ENCODE data around the gene D2HGDH.

The D2HGDH gene

DNA sequence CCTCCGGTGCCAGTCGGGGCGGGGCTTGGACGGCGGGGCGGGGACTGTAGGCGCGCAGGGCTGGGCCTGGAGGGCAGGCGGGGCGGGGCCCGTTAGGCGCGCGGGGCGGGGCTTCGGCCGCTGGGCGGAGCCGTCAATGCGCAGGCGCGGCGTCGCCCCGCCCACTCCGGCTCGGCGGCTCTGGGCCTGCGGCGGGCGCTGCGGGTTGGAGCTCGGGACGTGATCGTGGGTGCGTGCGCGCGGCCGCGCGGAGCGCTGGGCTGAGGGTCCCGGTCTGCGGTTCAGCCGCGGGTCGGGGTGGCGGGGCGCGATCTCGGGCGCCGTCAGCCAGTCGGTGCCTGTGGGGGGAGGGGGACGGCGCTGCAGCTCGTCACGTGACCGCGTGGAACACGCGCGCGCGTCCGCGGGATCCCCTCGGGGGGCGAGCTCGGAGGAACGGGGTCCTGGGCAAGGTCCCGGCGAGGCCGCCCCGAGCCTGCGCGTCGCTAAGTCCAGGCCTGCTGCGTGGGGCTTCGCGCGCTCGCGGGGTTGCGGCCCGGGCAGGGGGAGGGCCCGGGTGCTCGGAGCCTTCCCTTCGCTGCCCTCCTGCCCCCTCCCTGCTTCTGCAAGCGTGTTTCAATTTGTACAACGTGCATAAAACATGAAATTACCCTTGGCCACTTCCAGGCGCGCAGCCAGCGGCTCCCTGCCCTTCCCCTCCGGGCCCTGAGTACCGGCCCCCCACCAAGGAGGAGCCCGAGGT lies at the start of gene D2HGDH:
D2HGDH (plus strand) TSS at position 164 of the 742 bp plus-strand sequence. CDS start 595 bp downstream, outside the sequence.
- DNase-seq, result peak; percentile 90

DNA sequence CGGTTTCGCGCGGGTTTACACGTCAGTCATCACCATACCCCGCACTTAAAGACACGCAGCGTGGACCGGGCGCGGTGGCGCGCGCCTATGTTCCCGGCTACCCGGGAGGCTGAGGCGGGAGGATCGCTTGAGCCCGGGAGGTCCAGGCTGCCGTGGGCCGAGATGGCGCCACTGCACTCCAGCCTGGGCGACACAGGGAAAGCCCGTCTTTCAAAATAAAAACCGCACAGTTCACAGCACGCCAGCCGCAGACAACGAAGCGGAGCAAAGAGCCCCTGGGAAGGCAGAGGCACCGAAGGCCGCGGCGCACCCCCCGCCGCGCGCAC lies 48.1 kb upstream of the D2HGDH start:
- DNase-seq, result no peak

- DNase-seq, result peak; percentile 97
These were observed 47.6 kb upstream of the D2HGDH start, which contains the start of gene DTYMK for GRCh38 chr2:241686650-241687425. TSS of gene DTYMK (minus strand) at chr2:241686815. CDS start at chr2:241686783, 32 bp downstream.

DNA sequence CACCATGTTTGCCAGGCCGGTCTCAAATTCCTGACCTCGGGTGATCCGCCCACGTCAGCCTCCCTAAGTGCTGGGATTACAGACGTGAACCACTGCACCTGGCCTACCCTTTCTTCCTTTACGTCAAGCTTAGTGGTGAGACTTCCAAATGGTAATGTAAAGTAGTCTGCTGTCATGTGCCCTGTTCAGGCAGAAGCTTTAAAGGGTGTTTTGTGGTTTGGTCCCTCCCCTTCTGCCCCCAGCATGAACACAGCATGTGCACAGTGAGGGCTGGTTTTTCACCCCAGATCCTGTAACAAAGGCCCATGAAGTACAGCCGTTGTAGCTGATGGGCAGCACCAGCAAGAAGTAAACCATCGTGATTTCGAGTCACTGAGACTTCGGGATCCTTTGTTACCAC lies 45.1 kb upstream of the D2HGDH start:
- no peak for DNase-seq

DNA sequence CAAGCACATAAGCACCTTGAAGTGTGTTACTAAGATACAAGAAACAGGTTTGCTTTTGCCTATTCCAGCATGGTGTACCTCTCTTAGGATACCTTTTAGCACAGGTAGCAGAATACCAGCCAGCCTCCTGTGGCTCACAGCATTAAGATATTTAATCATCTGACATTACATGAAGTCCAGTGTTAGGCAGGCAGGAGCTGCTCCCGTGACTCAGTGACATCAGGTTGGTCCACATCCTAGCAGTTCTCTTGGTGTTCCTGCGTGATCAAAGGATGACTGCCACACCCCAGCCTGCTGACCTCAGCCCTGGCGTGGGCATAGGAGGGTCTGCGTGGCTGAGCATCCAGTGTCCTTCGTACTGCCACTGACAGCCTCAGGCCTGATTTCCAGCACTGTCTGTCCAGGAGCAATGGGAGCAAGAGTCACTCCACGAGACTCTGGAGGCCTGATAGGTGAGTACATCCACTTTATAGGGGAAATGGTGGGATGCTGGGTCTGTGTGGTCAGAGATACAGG lies 44.2 kb upstream of the D2HGDH start:
- no peak for DNase-seq

DNA sequence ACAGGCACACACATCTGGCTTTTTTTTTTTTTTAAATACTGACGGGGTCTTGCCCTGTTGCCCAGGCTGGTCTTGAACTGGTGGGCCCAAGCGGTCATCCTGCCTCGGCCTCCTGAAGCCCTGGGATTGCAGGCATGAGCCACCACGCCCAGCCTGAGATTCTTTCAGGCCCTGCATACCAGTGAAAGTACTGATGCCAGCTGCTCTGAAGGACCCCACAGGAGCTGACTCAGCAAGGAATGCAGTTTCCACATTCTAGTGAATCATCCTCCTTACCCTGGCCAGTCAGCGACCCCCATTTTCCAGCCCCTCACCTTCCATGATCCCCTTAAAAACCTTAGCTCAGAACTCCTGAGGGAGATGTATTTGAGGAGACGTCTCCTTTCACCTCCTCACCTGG lies 42.0 kb upstream of the D2HGDH start:
- no peak for DNase-seq

GRCh38 chr2:241695651-241696050 lies 38.8 kb upstream of the D2HGDH start:
- DNase-seq, result no peak

DNA sequence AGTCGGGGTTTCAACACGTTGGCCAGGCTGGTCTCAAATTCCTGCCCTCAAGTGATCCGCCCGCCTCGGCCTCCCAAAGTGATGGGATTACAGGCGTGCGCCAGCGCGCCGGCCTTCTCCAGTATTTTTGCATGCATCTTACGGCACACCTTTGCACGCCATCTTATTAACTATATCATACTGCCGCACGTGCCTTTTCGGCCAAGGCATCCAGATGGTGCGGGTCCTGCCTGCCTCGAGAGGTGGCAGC lies 33.4 kb upstream of the D2HGDH start:
- DNase-seq, result no peak

DNA sequence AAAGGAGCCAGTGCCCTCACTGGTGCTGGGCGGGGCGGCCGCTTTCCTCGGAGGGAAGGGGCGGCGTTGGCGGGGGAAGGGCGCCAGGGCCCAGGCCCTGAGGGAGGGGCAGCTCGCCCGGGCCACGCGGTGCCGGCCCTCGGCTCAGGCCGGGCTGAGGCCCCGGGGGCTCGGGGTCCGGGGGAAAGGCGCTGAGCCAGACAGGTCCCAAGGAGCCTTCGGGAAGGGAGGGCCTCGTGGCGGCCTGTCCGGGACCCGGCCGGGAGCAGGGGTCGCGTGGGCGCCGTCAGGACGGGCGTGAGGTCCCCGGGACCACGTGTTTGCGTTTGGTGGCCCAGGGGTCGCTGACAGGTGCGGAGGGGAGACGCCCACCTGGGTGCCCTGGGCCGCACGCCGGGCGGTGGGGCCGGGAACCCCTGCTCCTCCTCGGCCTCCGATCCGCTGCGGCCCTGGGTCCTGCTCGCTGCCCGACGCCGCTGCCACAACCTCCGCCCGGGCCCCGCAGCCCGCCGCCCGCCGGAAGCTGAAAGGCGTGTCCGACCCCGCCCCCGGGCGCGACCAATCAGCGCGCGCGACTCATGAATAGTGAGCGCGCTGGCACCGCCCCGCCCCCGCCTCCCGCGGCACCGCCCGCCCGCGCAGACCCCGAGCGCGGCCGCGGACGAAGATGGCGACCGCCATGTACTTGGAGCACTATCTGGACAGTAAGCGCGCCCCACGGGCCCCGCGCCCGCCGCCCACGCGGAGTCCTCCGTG lies 32.9 kb upstream of the D2HGDH start, which contains the start of gene ING5:
ING5 (plus strand) TSS at position 641 of the 756 bp plus-strand sequence; CDS start at position 668, 27 bp downstream.
- peak; percentile 95 for DNase-seq

GRCh38 chr2:241702155-241703031 lies 32.0 kb upstream of the D2HGDH start:
- peak; percentile 86 for DNase-seq

- DNase-seq, result peak; percentile 22
These were observed 31.3 kb upstream of the D2HGDH start for GRCh38 chr2:241703032-241703604.

- DNase-seq, result no peak
These were observed 27.9 kb upstream of the D2HGDH start for GRCh38 chr2:241706537-241706936.

- no peak for DNase-seq
These were observed 25.6 kb upstream of the D2HGDH start for GRCh38 chr2:241708879-241709278.

- DNase-seq, result no peak
These were observed 15.3 kb upstream of the D2HGDH start for GRCh38 chr2:241719093-241719492.

- DNase-seq, result no peak
These were observed 14.3 kb upstream of the D2HGDH start for GRCh38 chr2:241720099-241720498.

DNA sequence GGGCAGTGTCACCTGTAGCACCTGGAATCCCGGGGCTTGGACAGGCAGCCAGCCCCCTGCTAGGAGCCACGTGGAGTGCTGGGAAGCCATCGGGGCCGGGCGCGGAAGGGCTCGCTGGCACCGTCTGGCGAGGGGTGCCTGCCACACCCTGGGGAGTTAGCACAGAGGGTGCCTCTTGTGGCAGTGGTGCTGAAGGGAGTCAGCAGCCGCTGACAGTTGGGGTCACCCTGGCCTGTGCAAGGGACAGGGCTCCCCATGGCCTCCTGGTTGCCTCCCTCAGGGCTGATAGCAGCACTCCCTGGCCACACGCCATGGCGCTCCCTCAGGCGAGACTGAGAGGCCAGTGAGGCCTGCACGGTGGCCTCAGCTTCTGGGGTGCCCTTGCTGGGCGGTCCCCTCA lies 13.9 kb upstream of the D2HGDH start:
- no peak for DNase-seq

- DNase-seq, result no peak
These were observed 12.6 kb upstream of the D2HGDH start for GRCh38 chr2:241721852-241722251.

DNA sequence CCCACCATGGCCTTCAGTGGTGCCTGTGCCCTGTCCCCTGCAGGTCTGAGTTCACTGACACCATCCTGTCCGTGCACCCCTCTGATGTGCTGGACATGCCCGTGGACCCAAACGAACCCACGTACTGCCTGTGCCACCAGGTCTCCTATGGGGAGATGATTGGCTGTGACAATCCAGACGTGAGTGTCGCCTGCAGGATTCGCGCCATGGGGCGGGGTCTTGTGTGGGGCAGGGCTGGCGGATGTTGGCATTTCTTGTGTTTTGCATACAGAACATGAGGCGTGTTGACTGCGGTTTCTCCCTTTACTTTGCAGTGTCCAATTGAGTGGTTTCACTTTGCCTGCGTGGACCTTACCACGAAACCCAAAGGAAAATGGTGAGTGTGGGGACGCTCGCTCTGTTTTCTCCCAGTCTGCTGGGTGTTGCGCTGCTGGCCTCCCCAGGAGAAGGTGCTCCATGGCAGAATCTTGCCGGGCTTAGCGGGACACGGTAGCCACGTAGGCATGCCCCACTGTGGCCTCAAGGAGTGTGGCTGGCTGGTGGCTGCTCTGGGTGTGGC lies 11.5 kb upstream of the D2HGDH start:
- no peak for DNase-seq

DNA sequence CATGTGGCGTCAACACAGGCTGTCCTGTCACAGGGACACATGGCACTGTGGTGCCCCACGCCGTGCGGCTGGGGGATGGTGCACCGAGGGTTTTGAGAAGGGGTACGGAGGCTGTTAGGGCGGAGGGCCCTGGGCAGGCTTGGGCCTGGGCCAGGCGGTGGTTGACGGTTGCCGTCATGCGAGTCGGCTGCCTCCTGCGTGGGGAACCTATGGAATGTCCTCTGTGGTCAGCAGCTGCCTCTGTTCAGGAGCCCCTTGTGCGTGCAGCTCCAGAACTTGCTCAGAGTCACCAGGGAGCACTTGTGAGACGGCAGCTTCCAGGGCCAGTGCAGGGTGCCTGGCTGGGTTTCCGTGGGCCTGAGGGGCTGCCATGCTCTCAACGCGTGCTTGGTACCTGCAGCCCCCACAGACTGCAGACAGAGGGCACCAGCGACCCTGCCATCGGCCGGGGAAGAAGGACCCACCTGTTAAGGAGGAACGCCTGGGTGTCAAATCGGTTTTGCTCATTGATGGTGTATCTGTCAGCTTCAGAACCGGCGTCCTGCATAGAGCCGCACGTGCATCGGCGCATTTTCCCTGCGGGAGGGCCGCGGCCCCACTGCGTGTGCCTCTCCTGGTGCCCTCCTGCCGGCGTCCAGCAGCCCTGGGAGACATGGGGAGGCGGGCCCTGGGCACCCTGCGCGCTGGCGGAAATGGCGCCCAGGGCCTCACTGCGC lies 10.0 kb upstream of the D2HGDH start:
- no peak for DNase-seq

DNA sequence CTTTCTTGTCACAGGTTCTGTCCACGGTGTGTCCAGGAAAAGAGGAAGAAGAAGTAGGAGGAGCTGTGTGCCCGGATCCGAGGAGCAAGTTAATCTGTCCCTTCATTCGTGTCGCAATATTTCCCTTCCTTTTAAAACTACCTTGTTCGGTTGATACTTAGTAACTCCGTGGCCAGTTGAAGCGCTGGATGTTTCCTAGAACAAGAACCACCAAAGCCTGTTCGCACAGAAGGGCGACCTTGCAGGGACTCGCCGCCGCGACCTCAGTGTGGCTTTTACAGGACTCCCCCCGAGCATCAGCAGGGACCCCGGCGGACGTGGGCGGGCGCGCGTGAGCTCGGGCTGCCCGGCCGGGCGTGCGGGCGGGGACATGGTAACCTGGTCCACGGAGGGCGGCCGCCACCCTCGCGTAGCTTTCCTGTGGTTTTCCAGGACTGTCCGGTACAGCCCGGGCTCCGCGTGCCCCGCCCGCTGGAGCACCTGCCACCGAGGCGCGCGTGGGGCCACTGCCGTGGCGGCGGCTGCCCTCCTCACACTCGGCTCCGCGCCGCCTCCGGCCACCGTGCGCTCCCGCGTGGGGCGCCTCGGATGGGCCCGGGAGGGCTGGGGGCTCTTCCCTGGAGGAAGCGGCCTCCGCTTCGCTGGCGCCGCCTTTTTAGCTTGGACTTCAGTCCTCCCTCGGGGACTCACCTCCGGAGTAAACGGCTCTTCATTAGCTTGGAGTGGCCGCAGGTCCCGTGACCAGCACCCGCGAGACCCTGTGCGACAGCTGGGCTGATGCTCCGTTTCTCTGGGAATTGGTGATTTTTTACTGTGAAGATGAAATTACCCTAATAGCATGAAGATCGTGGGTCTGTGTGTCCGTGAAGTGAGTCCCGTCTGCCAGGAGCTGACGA lies 9.2 kb upstream of the D2HGDH start:
- no peak for DNase-seq

Data from NCI-H345 (cell line).